ENCODE measurements around the gene GSTA4. TPM values are rescaled to one million over a fixed set of nuclear protein-coding genes. Genes with fewer than 3 reads are reported as not detected.

Gene GSTA4
- total and polyA plus RNA-seq, 11 donors: 8.5 to 17.0 (median 12.0) TPM

DNA sequence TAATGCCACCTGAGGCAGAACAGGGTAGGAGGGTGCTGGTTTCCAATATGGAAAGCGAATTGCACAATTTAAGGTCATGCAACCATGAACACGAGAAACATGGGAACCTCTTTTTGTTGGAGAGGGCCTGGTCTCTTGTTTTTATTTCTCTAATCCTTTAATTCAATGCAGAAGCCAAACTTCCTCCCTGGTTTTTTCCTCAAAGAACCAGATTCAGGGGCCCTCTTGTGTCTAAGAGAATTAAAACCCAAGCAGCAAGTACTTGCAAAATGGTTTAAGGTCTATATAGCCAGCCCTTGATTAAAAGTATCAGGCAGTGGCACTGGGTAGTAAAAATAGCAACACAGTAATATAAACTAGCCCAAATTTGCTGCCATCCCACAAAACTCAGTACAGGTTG is 19.5 kb downstream of the GSTA4 start:
- Histone ChIP-seq H3K4me1 (peaks cover 0 to 5% (median 0%) of the 10 kb centered on the region in 12 donors), H3K27ac (no peak overlapping the region), H3K4me3 (no peak overlapping the region), H3K9me3 (no peaks in the 10 kb centered on the region), H3K36me3 (peaks cover 0 to 8% (median 0%) of the 10 kb centered on the region in 9 donors), H3K27me3 (no peaks in the 10 kb centered on the region)
- TF ChIP-seq, protein P1, sequence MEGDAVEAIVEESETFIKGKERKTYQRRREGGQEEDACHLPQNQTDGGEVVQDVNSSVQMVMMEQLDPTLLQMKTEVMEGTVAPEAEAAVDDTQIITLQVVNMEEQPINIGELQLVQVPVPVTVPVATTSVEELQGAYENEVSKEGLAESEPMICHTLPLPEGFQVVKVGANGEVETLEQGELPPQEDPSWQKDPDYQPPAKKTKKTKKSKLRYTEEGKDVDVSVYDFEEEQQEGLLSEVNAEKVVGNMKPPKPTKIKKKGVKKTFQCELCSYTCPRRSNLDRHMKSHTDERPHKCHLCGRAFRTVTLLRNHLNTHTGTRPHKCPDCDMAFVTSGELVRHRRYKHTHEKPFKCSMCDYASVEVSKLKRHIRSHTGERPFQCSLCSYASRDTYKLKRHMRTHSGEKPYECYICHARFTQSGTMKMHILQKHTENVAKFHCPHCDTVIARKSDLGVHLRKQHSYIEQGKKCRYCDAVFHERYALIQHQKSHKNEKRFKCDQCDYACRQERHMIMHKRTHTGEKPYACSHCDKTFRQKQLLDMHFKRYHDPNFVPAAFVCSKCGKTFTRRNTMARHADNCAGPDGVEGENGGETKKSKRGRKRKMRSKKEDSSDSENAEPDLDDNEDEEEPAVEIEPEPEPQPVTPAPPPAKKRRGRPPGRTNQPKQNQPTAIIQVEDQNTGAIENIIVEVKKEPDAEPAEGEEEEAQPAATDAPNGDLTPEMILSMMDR (IDR thresholded peaks at IDR 0.05): no peak
- TF ChIP-seq POLR2A (IDR thresholded peaks at IDR 0.05): no peak
- 74 to 94% (median 87%) methylated on average over 2 of the region's 2 CpGs for WGBS, 4 donors
- no peak for ATAC-seq
- no peak for DNase-seq
- intact Hi-C loops (cut with DNase I): no loop called here

DNA sequence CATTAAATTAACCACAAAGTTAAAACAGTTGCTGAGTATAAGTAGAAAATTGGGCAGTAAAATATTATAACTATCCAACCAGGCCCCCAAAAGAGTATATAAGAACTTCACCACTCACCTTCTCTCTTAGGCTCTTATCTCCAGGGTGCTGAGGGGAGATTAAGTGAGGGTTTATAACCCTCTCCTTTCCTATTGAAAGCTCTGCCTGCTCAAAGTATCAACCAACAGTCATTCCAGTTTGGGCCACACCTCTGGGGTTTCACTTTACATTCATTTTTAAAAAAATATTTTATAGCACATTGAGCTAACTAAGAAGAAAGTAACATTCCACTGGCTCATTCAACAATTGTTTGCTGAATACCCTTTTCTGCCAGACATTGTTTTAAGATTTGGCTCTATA is 22.1 kb downstream of the GSTA4 start:
- no peak for ATAC-seq
- H3K9me3 ChIP-seq: no peaks in the 10 kb centered on the region
- H3K4me3 ChIP-seq: no peak overlapping the region
- no peaks in the 10 kb centered on the region for H3K27me3 ChIP-seq
- no peak for DNase-seq
- no peak overlapping the region for H3K27ac ChIP-seq
- H3K36me3 ChIP-seq: peaks cover 0 to 5% (median 0%) of the 10 kb centered on the region in 9 donors
- intact Hi-C loops (cut with DNase I): no loop called here
- no peak for TF ChIP-seq POLR2A (IDR thresholded peaks at IDR 0.05)
- TF ChIP-seq, protein P1 (IDR thresholded peaks at IDR 0.05): no peak
- peaks cover 0 to 5% (median 0%) of the 10 kb centered on the region in 12 donors for H3K4me1 ChIP-seq

DNA sequence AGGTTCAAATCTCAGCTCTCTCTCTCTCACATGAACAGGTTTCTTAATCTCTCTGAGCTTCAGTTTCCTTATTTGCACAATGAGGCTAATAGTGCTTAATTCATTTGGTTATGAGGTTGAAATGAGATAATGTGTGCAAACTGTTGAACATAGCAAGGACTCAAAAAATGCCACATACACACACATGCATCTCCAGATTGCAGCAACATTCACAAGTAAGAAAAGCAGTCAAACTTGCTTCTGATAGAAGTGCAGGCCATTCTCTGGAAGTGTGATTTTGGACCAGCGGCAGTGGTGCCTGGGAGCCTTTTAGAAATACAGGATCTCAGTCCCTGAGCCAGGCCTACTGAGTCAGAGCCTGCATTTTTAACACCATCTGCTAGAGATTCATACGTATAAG is 25.7 kb downstream of the GSTA4 start:
- no peaks in the 10 kb centered on the region for H3K4me1 ChIP-seq
- no peaks in the 10 kb centered on the region for H3K9me3 ChIP-seq
- no peak overlapping the region for H3K4me3 ChIP-seq
- ATAC-seq (no peak), DNase-seq (no peak)
- WGBS, 4 donors: 83 to 100% (median 94%) methylated on average over 2 of the region's 2 CpGs
- TF ChIP-seq, protein P1 (IDR thresholded peaks at IDR 0.05): no peak
- no peak for TF ChIP-seq POLR2A (IDR thresholded peaks at IDR 0.05)
- H3K36me3 ChIP-seq: no peaks in the 10 kb centered on the region
- no peaks in the 10 kb centered on the region for H3K27me3 ChIP-seq
- intact Hi-C loops (cut with DNase I): no loop called here
- no peak overlapping the region for H3K27ac ChIP-seq

DNA sequence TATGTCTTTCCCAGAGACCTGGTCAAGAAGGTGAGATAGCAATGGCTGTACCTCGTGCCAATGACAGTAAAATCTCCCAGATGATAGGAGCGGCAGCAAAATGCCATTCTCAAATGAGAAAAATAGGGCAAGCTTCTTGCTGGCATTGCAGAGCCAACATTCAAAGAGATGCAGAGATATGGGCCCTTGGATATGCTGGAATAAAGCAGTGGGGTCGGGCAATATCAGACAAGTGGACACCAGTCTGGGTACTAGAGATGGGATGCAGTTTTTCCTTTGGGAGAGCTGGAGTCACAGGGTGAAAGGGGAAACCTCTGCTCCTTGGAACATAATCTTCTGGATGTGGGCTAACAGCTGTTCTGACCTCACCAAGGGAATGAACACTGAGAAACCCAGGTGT is 29.0 kb downstream of the GSTA4 start:
- Histone ChIP-seq H3K36me3 (no peaks in the 10 kb centered on the region), H3K4me1 (no peaks in the 10 kb centered on the region), H3K27ac (no peak overlapping the region), H3K4me3 (no peak overlapping the region), H3K27me3 (no peaks in the 10 kb centered on the region), H3K9me3 (peaks cover 0 to 5% (median 0%) of the 10 kb centered on the region in 12 donors)
- intact Hi-C loops (cut with DNase I): no loop called here
- ATAC-seq (no peak), DNase-seq (no peak)
- TF ChIP-seq, protein P1 (IDR thresholded peaks at IDR 0.05): no peak
- TF ChIP-seq POLR2A (IDR thresholded peaks at IDR 0.05): no peak
- WGBS, 4 donors: 70 to 87% (median 81%) methylated on average over 3 of the region's 3 CpGs

Data from heart left ventricle (tissue), 16 donors.